ENCODE data around the gene MTARC2. TPM values are rescaled to one million over a fixed set of nuclear protein-coding genes. Genes with fewer than 3 reads are reported as not detected.

Gene MTARC2
- total RNA-seq, 1 experiment from 2014 or later: 15.2 TPM

- H3K27ac Mint-ChIP-seq: no peak overlapping the region
- H3K4me3 Mint-ChIP-seq: no peak overlapping the region
- H3K36me3 Mint-ChIP-seq: peaks cover 25% of the 10 kb centered on the region
- no peaks in the 10 kb centered on the region for H3K4me1 Mint-ChIP-seq
- no peaks in the 10 kb centered on the region for H3K9me3 Mint-ChIP-seq
- TF ChIP-seq NR3C1 (CRISPR knock-in tag; conservative IDR thresholded peaks at IDR 0.05; ENCODE audit: low read depth) (no peak), ZNF532 (CRISPR knock-in tag; IDR thresholded peaks at IDR 0.05; ENCODE audit: borderline replicate concordance) (no peak), ZNF232 (CRISPR knock-in tag; IDR thresholded peaks at IDR 0.05) (no peak), ZNF281 (CRISPR knock-in tag; IDR thresholded peaks at IDR 0.05) (no peak), HMGA2 (CRISPR knock-in tag; IDR thresholded peaks at IDR 0.05) (no peak), ZNF423 (CRISPR knock-in tag; IDR thresholded peaks at IDR 0.05) (no peak), ERG (CRISPR knock-in tag; IDR thresholded peaks at IDR 0.05) (no peak), SP1 (CRISPR knock-in tag; conservative IDR thresholded peaks at IDR 0.05) (no peak), PRDM15 (CRISPR knock-in tag; IDR thresholded peaks at IDR 0.05) (no peak), ZSCAN18 (CRISPR knock-in tag; IDR thresholded peaks at IDR 0.05) (no peak), E2F4 (CRISPR knock-in tag; IDR thresholded peaks at IDR 0.05; ENCODE audit: borderline replicate concordance, low read depth) (no peak), ZNF263 (CRISPR knock-in tag; IDR thresholded peaks at IDR 0.05; ENCODE audit: low read depth) (no peak)
- ChIA-PET POLR2A (no interaction called here), CTCF (interaction anchor here (1.5 kb wide), 1 partner anchor 14 kb away, joined by 7 read pairs; no protein-coding TSS in a partner anchor)
- no peaks in the 10 kb centered on the region for H3K27me3 Mint-ChIP-seq (ENCODE audit: low read depth)
- DNase-seq (ENCODE audit: low spot score) (no peak), ATAC-seq (peak; percentile 43)
These were observed 48.4 kb downstream of the MTARC2 start for GRCh38 chr1:220796530-220796929.
